GOT3 (cell line): Measurements from ENCODE around the gene CTNND2.
"Not testable (repeated sequence)": the region's sequence is repeated elsewhere in the genome, so short reads cannot be mapped to it uniquely, and the experiment has no call there.

Experiments
- DNase-seq: peaks from one replicate; lab custom pipeline; 2025; ENCODE audit warnings: mixed read lengths; lab: John Stamatoyannopoulos, UW

The CTNND2 gene

GRCh38 chr5:11027660-11028059 lies 876.6 kb downstream of the CTNND2 start:
- DNase-seq = no peak

GRCh38 chr5:11026543-11026942 lies 877.7 kb downstream of the CTNND2 start:
- DNase-seq = no peak

- DNase-seq = no peak
These were observed 880.3 kb downstream of the CTNND2 start for GRCh38 chr5:11023945-11024344.

GRCh38 chr5:11013793-11014192 lies 890.5 kb downstream of the CTNND2 start:
- DNase-seq = no peak

- DNase-seq = no peak
These were observed 892.0 kb downstream of the CTNND2 start for GRCh38 chr5:11012295-11012694.

- no peak for DNase-seq
These were observed 893.6 kb downstream of the CTNND2 start for GRCh38 chr5:11010429-11011210.

- DNase-seq = no peak
These were observed 894.7 kb downstream of the CTNND2 start for GRCh38 chr5:11009576-11009975.

- DNase-seq = no peak
These were observed 896.9 kb downstream of the CTNND2 start for GRCh38 chr5:11007269-11007870.

- not testable (repeated sequence) for DNase-seq
These were observed 899.7 kb downstream of the CTNND2 start for GRCh38 chr5:11004523-11004922.

- DNase-seq = no peak
These were observed 903.5 kb downstream of the CTNND2 start for GRCh38 chr5:11000515-11001353.

- no peak for DNase-seq
These were observed 904.5 kb downstream of the CTNND2 start for GRCh38 chr5:10999714-11000113.

- no peak for DNase-seq
These were observed 908.4 kb downstream of the CTNND2 start for GRCh38 chr5:10995891-10996290.

- DNase-seq = no peak
These were observed 909.9 kb downstream of the CTNND2 start for GRCh38 chr5:10994091-10994986.

GRCh38 chr5:10990634-10991033 lies 913.6 kb downstream of the CTNND2 start:
- no peak for DNase-seq

GRCh38 chr5:10989577-10990263 lies 914.5 kb downstream of the CTNND2 start:
- no peak for DNase-seq

GRCh38 chr5:10988622-10989021 lies 915.6 kb downstream of the CTNND2 start:
- DNase-seq = no peak

GRCh38 chr5:10987925-10988504 lies 916.2 kb downstream of the CTNND2 start:
- DNase-seq = no peak

- no peak for DNase-seq
These were observed 916.8 kb downstream of the CTNND2 start for GRCh38 chr5:10987276-10987924.

- no peak for DNase-seq
These were observed 918.5 kb downstream of the CTNND2 start for GRCh38 chr5:10985721-10986110.

GRCh38 chr5:10985091-10985720 lies 919.0 kb downstream of the CTNND2 start:
- no peak for DNase-seq
